H1 (cell line): ENCODE results near the gene SYT15. TPM values are rescaled to one million over a fixed set of nuclear protein-coding genes. Genes with fewer than 3 reads are reported as not detected.
"Not testable (repeated sequence)": the region's sequence is repeated elsewhere in the genome, so short reads cannot be mapped to it uniquely, and the experiment has no call there.

Experiments
- CTCF ChIA-PET: fragments of 300-600 bp; sonication (Branson Sonifier 250); formaldehyde crosslinking; loops from one replicate; lab custom pipeline; 2021; ENCODE audit not compliant: partially characterized antibody; lab: Charles Lee
- POLR2A ChIA-PET: fragments of 300-600 bp; sonication (Branson Sonifier 250); formaldehyde crosslinking; loops from one replicate; lab custom pipeline; 2021; ENCODE audit warnings: inconsistent platforms; ENCODE audit not compliant: partially characterized antibody; lab: Charles Lee
- DNase-seq, 2 experiments: peaks; one replicate each; pipeline versions ENCODE4 v3.0.0 to v3.0.0-alpha.2; 2010 to 2022; ENCODE audit warnings: low spot score in 2 of 2, low read depth in 1 of 2, mixed read lengths in 1 of 2
- FAIRE-seq: peaks from 2 replicates; lab custom pipeline; 2011; peaks lifted over from hg19 to GRCh38; lab: Jason Lieb, UNC
- H2AFZ ChIP-seq: 2 replicates; pipeline ENCODE4 v1.8.1; 2012; ENCODE audit warnings: low read length, inconsistent platforms
- H2AK5ac ChIP-seq: 2 replicates; pipeline ENCODE4 v1.6.1; 2013; ENCODE audit warnings: low read depth, low read length
- H2BK120ac ChIP-seq: replicated peaks from 2 replicates; pipeline ENCODE3; 2013; ENCODE audit warnings: low read depth, low read length, inconsistent platforms
- H2BK12ac ChIP-seq: 2 replicates; pipeline ENCODE4 v1.6.1; 2013; ENCODE audit warnings: low read depth, low read length
- H2BK15ac ChIP-seq: 2 replicates; pipeline ENCODE4 v1.6.1; 2013; ENCODE audit warnings: low read length
- H2BK20ac ChIP-seq: 2 replicates; pipeline ENCODE4 v1.6.1; 2013; ENCODE audit warnings: low read length
- H2BK5ac ChIP-seq: 2 replicates; pipeline ENCODE4 v1.6.1; 2013; ENCODE audit warnings: low read depth, low read length
- H3K14ac ChIP-seq: 2 replicates; pipeline ENCODE4 v1.6.1; 2013; ENCODE audit warnings: inconsistent platforms; ENCODE audit not compliant: insufficient read length
- H3K18ac ChIP-seq: 2 replicates; pipeline ENCODE4 v1.6.1; 2013; ENCODE audit warnings: low read length; ENCODE audit errors: extremely low read depth
- H3K23ac ChIP-seq: 2 replicates; pipeline ENCODE4 v1.6.1; 2013; ENCODE audit warnings: inconsistent platforms; ENCODE audit not compliant: insufficient read length
- H3K23me2 ChIP-seq: 2 replicates; pipeline ENCODE4 v1.6.1; 2013; ENCODE audit warnings: low read depth, low read length
- H3K27ac ChIP-seq: 2 replicates; pipeline ENCODE4 v1.6.1; 2011; ENCODE audit warnings: low read depth, low read length, inconsistent platforms
- H3K27me3 ChIP-seq, 4 experiments: replicated peaks in 1 of 4; 1 replicate in 1 of 4; 2 replicates in 3 of 4; pipeline versions ENCODE4 v1.6.1 to v1.8.1; 2011 to 2013; ENCODE audit warnings: low read length in 3 of 4, mild to moderate bottlenecking in 3 of 4, inconsistent platforms in 2 of 4, mixed read lengths in 2 of 4, moderate library complexity in 1 of 4; ENCODE audit not compliant: control insufficient read depth in 3 of 4, insufficient read depth in 3 of 4; ENCODE audit errors: extremely low read depth in 1 of 4
- H3K36me3 ChIP-seq, 4 experiments: 2 replicates each; pipeline versions ENCODE4 v1.6.1 to v1.8.1; 2011 to 2013; ENCODE audit warnings: mild to moderate bottlenecking in 4 of 4, low read length in 3 of 4, moderate library complexity in 2 of 4, control low read depth in 1 of 4, inconsistent platforms in 1 of 4; ENCODE audit not compliant: insufficient read depth in 4 of 4, control insufficient read depth in 2 of 4
- H3K4ac ChIP-seq: replicated peaks from 2 replicates; pipeline ENCODE3; 2013; ENCODE audit warnings: low read length, low read depth, mixed read lengths, inconsistent platforms; ENCODE audit not compliant: insufficient read length
- H3K4me1 ChIP-seq, 4 experiments: replicated peaks in 1 of 4; 1 replicate in 1 of 4; 2 replicates in 3 of 4; pipeline versions ENCODE4 v1.6.1 to v1.8.1; 2011 to 2013; ENCODE audit warnings: low read length in 3 of 4, inconsistent platforms in 2 of 4, mixed read lengths in 1 of 4; ENCODE audit not compliant: insufficient read depth in 4 of 4, control insufficient read depth in 3 of 4
- H3K4me2 ChIP-seq, 2 experiments: 2 replicates each; pipeline versions ENCODE4 v1.6.1 to v1.8.1; 2011 to 2013; ENCODE audit warnings: low read depth in 2 of 2, low read length in 2 of 2, control low read depth in 1 of 2, inconsistent platforms in 1 of 2, mild to moderate bottlenecking in 1 of 2; ENCODE audit not compliant: insufficient read depth in 1 of 2
- H3K4me3 ChIP-seq, 4 experiments: fragments of 200-600, 300-600 bp in 1 of 4; sonication (generic), shearing (Covaris generic), sonication (Bioruptor Twin) in 1 of 4; 2 replicates each; pipeline versions ENCODE4 v1.5.1 to v1.8.1; 2011 to 2016; ENCODE audit warnings: low read length in 4 of 4, low read depth in 3 of 4, control low read depth in 2 of 4, inconsistent platforms in 2 of 4, mild to moderate bottlenecking in 2 of 4, mixed read lengths in 1 of 4, moderate library complexity in 1 of 4; ENCODE audit not compliant: insufficient read depth in 2 of 4; ENCODE audit errors: extremely low read depth in 1 of 4
- H3K56ac ChIP-seq: replicated peaks from 2 replicates; pipeline ENCODE3; 2013; ENCODE audit warnings: low read depth, mild to moderate bottlenecking, mixed read lengths, low read length, inconsistent platforms; ENCODE audit not compliant: insufficient read length
- H3K79me1 ChIP-seq: 2 replicates; pipeline ENCODE4 v1.6.1; 2013; ENCODE audit warnings: low read depth, low read length, control low read depth
- H3K79me2 ChIP-seq, 2 experiments: 2 replicates each; pipeline versions ENCODE4 v1.6.1 to v1.8.1; 2012 to 2013; ENCODE audit warnings: low read length in 2 of 2, mild to moderate bottlenecking in 2 of 2, inconsistent platforms in 1 of 2; ENCODE audit not compliant: insufficient read depth in 2 of 2, control insufficient read depth in 1 of 2
- H3K9ac ChIP-seq, 4 experiments: replicated peaks in 1 of 4; 1 replicate in 1 of 4; 2 replicates in 3 of 4; pipeline versions ENCODE4 v1.6.1 to v1.8.1; 2011 to 2013; ENCODE audit warnings: low read depth in 3 of 4, low read length in 3 of 4, control low read depth in 2 of 4, mild to moderate bottlenecking in 2 of 4, moderate library complexity in 2 of 4, inconsistent platforms in 1 of 4; ENCODE audit errors: extremely low read depth in 1 of 4
- H3K9me3 ChIP-seq, 2 experiments: 2 replicates each; pipeline versions ENCODE4 v1.6.1 to v1.8.1; 2012 to 2013; ENCODE audit warnings: mild to moderate bottlenecking in 2 of 2, moderate library complexity in 2 of 2, control low read depth in 1 of 2, inconsistent platforms in 1 of 2, low read depth in 1 of 2, low read length in 1 of 2, mixed read lengths in 1 of 2; ENCODE audit not compliant: insufficient read depth in 2 of 2
- H4K20me1 ChIP-seq, 2 experiments: replicated peaks in 1 of 2; 2 replicates each; pipeline versions ENCODE3 to v1.8.1; 2011 to 2013; ENCODE audit warnings: inconsistent platforms in 2 of 2, low read length in 2 of 2, mild to moderate bottlenecking in 1 of 2; ENCODE audit not compliant: insufficient read depth in 2 of 2, control insufficient read depth in 1 of 2
- H4K5ac ChIP-seq: 2 replicates; pipeline ENCODE4 v1.6.1; 2013; ENCODE audit warnings: low read length, low read depth, mixed read lengths, inconsistent platforms; ENCODE audit not compliant: insufficient read length
- H4K8ac ChIP-seq: 2 replicates; pipeline ENCODE4 v1.8.0; 2013; ENCODE audit warnings: mild to moderate bottlenecking, moderate library complexity, low read length, inconsistent platforms; ENCODE audit not compliant: insufficient read depth; ENCODE audit errors: extremely low read depth
- H4K91ac ChIP-seq: replicated peaks from 2 replicates; pipeline ENCODE3; 2013; ENCODE audit warnings: low read length, mixed read lengths, inconsistent platforms; ENCODE audit not compliant: insufficient read length
- WGBS, 2 experiments: shearing (Covaris generic) in 1 of 2; methylation state at CpG; one replicate each; pipeline versions ENCODE4 v1.1.6 to v1.1.7; 2013 to 2015; ENCODE audit warnings: low lambda C conversion rate in 2 of 2, mixed read lengths in 2 of 2, inconsistent platforms in 1 of 2, low coverage in 1 of 2, missing lambda C conversion rate in 1 of 2; ENCODE audit not compliant: insufficient replicate concordance in 2 of 2, insufficient coverage in 1 of 2, insufficient read length in 1 of 2; ENCODE audit errors: extremely low coverage in 1 of 2, missing lambda C conversion rate in 1 of 2; 5-methylcytosine and 5-hydroxymethylcytosine counted together
- polyA plus RNA-seq, 7 experiments: library from polyadenylated mRNA; depleted of rRNA in 3 of 7; stranded (reverse) in 5 of 7; unstranded in 2 of 7; fragments of >200 nt in 5 of 7; fragments of 200-250 nt in 2 of 7; gene quantifications; 1 replicate in 5 of 7; 2 replicates in 1 of 7; 4 replicates in 1 of 7; pipeline versions ENCODE4 v1.2.1 to v1.2.3, GENCODE V29; 2011 to 2013; ENCODE audit warnings: missing spikeins in 2 of 7, mixed read lengths in 2 of 7
- total RNA-seq: library from RNA; stranded (reverse); fragmentation: NEBNext Ultra II Directional; extraction: Animal tissue kit (Norgen Biotek cat#: 25700); gene quantifications from 2 replicates; pipeline ENCODE4 v1.2.1, GENCODE V29; 2021

Gene SYT15
- total and polyA plus RNA-seq, 2 of the 8 experiments (the other 6 are each of a cell fraction or from before 2014, with no cell fraction given), result 0.39 to 0.61 TPM

- H4K20me1 ChIP-seq, H2BK120ac ChIP-seq, H3K4ac ChIP-seq, H3K27ac ChIP-seq, H2BK5ac ChIP-seq, H3K23me2 ChIP-seq, H3K14ac ChIP-seq, H2BK12ac ChIP-seq, H2BK15ac ChIP-seq, CTCF ChIA-PET, H3K9me3 ChIP-seq, H4K5ac ChIP-seq, H3K79me2 ChIP-seq, FAIRE-seq, H3K79me1 ChIP-seq, H4K91ac ChIP-seq, H3K9ac ChIP-seq, H2AFZ ChIP-seq, H4K8ac ChIP-seq, H3K4me2 ChIP-seq, H2BK20ac ChIP-seq, H3K56ac ChIP-seq, H3K23ac ChIP-seq, H3K18ac ChIP-seq, H2AK5ac ChIP-seq, H3K27me3 ChIP-seq, H3K4me3 ChIP-seq, POLR2A ChIA-PET, H3K4me1 ChIP-seq, H3K36me3 ChIP-seq, DNase-seq: not testable (repeated sequence)
- WGBS, 2 experiments, result 65% methylated on average over 3 of the region's 4 CpGs; no CpG with 5 or more reads in 1 of the 2 experiments
Measured at GRCh38 chr10:46573884-46574283, 5.0 kb upstream of the SYT15 start.
